Tibial nerve (tissue), 4 donors: ENCODE results near the gene ULBP2.

Experiments used
- CTCF ChIP-seq, 5 experiments: fragments of 200-600 bp in 3 of 5; fragments of 450-650 bp in 2 of 5; sonication (generic) in 3 of 5; IDR thresholded peaks; one replicate each; pipeline ENCODE4 v1.5.1; 2016 to 2019; ENCODE audit warnings: antibody characterized with exemption in 5 of 5, mild to moderate bottlenecking in 3 of 5, moderate library complexity in 2 of 5
- EP300 ChIP-seq, 2 donors: sonication (generic); formaldehyde crosslinking; IDR thresholded peaks; one replicate each; pipeline ENCODE4 v1.6.1; 2017; ENCODE audit warnings: antibody characterized with exemption in 2 of 2, mild to moderate bottlenecking in 1 of 2
- POLR2A ChIP-seq, 2 donors: fragments of 450-650 bp; IDR thresholded peaks; one replicate each; pipeline ENCODE4 v1.6.1; 2017; ENCODE audit warnings: antibody characterized with exemption in 2 of 2, mild to moderate bottlenecking in 2 of 2, moderate library complexity in 2 of 2

DNA sequence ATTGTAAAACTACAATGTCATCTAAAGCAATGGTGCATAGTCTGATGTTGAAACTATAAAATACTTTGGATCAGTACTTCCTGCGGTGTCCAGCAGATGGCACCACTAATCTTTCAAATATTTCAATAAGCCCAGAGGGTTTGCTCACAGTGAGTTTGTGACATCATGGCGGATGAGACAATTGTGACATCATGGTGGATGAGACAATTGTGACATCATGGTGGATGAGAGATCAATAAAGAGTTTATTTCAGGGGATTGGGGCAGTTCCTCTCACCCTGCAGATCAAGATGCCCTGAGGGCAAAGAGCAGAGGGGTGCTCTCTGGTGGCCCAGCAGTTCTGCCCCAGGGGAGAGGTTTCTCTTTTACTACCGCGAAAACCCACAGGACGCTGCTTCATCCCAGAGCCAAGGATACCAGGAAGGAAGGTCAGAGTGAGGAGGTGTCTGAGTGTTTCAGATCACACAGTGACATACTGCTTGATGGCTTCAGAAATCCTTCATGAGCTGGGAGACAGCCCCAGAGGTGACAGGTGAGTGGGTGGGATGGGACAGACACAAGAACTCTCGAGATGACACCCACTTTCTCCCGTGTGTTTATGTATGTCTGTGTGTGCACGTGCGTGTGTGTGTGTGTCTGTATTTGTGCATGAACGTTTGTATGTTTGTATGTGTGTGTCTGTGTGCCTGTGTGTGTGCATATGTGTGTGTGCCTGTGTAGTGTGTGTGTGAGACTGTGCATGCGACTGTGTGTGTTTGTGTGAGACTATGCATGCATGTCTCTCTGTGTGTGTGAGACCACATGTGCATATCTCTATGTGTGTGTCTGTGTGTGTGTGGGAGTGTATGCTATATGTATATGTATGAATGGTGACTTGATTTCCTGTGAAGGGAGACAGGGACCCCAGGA, 7.3 kb upstream of the ULBP2 start:
- TF ChIP-seq CTCF (IDR thresholded peaks at IDR 0.05) (peak; percentile 73 to 82 (median 80)), POLR2A (IDR thresholded peaks at IDR 0.05) (no peak), EP300 (IDR thresholded peaks at IDR 0.05) (no peak)
